Liver (tissue), 9 donors: ENCODE measurements around the gene ARRDC5. TPM values are rescaled to one million over a fixed set of nuclear protein-coding genes. Genes with fewer than 3 reads are reported as not detected.
"Not testable (repeated sequence)": the region's sequence is repeated elsewhere in the genome, so short reads cannot be mapped to it uniquely, and the experiment has no call there.

Experiments used
- DNase-seq: peaks from one replicate; pipeline ENCODE4 v3.0.0-alpha.2; 2017; ENCODE audit warnings: low spot score
- H3K27ac ChIP-seq, 2 donors: one replicate each; pipeline ENCODE4 v1.7.0; 2013; ENCODE audit warnings: inconsistent platforms in 2 of 2, low read length in 2 of 2, control low read depth in 1 of 2, low read depth in 1 of 2, mild to moderate bottlenecking in 1 of 2
- H3K27me3 ChIP-seq, 4 donors: one replicate each; pipeline versions ENCODE4 v1.6.1 to v1.7.0; 2013; ENCODE audit warnings: low read length in 3 of 4, inconsistent platforms in 1 of 4, mild to moderate bottlenecking in 1 of 4, moderate library complexity in 1 of 4; ENCODE audit not compliant: control insufficient read depth in 4 of 4, insufficient read depth in 4 of 4
- H3K36me3 ChIP-seq, 4 donors: one replicate each; pipeline versions ENCODE4 v1.6.1 to v1.7.0; 2013; ENCODE audit warnings: low read length in 3 of 4, mild to moderate bottlenecking in 3 of 4, low read depth in 1 of 4, moderate library complexity in 1 of 4; ENCODE audit not compliant: control insufficient read depth in 4 of 4, insufficient read depth in 3 of 4
- H3K4me1 ChIP-seq, 4 donors: one replicate each; pipeline versions ENCODE4 v1.6.1 to v1.7.0; 2013; ENCODE audit warnings: low read length in 3 of 4, mild to moderate bottlenecking in 3 of 4, moderate library complexity in 1 of 4; ENCODE audit not compliant: control insufficient read depth in 4 of 4, insufficient read depth in 4 of 4
- H3K4me3 ChIP-seq, 3 donors: one replicate each; pipeline versions ENCODE4 v1.6.1 to v1.7.0; 2013; ENCODE audit warnings: low read length in 3 of 3, control low read depth in 1 of 3, low read depth in 1 of 3, mild to moderate bottlenecking in 1 of 3
- H3K9ac ChIP-seq, 2 donors: one replicate each; pipeline ENCODE4 v1.7.0; 2013; ENCODE audit warnings: low read length in 2 of 2, mild to moderate bottlenecking in 2 of 2, moderate library complexity in 2 of 2, control low read depth in 1 of 2, low read depth in 1 of 2
- H3K9me3 ChIP-seq, 4 donors: one replicate each; pipeline versions ENCODE4 v1.6.1 to v1.7.0; 2013; ENCODE audit warnings: low read length in 3 of 4; ENCODE audit not compliant: control insufficient read depth in 4 of 4
- GABPA ChIP-seq, 2 donors: IDR thresholded peaks in 1 of 2; conservative IDR thresholded peaks in 1 of 2; 2 replicates each; pipeline ENCODE4 v1.6.1; 2016; ENCODE audit warnings: antibody characterized with exemption in 2 of 2, mild to moderate bottlenecking in 1 of 2, moderate library complexity in 1 of 2
- JUND ChIP-seq, 2 donors: IDR thresholded peaks; 2 replicates each; pipeline ENCODE4 v1.6.1; 2016; ENCODE audit warnings: antibody characterized with exemption in 2 of 2
- MAX ChIP-seq: IDR thresholded peaks from 2 replicates; pipeline ENCODE4 v1.6.1; 2016; ENCODE audit warnings: antibody characterized with exemption
- REST ChIP-seq: IDR thresholded peaks from 2 replicates; pipeline ENCODE4 v1.6.1; 2016; ENCODE audit warnings: antibody characterized with exemption, mild to moderate bottlenecking
- SP1 ChIP-seq: IDR thresholded peaks from 2 replicates; pipeline ENCODE4 v1.6.1; 2018; ENCODE audit warnings: antibody characterized with exemption, mild to moderate bottlenecking
- YY1 ChIP-seq: IDR thresholded peaks from 2 replicates; pipeline ENCODE4 v1.6.1; 2016; ENCODE audit warnings: antibody characterized with exemption, mild to moderate bottlenecking
- ZBTB33 ChIP-seq: IDR thresholded peaks from 2 replicates; pipeline ENCODE4 v1.6.1; 2016; ENCODE audit warnings: antibody characterized with exemption
- WGBS: extraction: QIAGEN DNeasy Blood & Tissue Kit; methylation state at CpG from one replicate; pipeline ENCODE4 v1.1.7; 2013; 5-methylcytosine and 5-hydroxymethylcytosine counted together
- polyA plus RNA-seq, 2 donors: library from polyadenylated mRNA; stranded (reverse) in 1 of 2; unstranded in 1 of 2; fragments of 200-250 nt in 1 of 2; fragments of >200 nt in 1 of 2; fragmentation: Nextera tagmentation in 1 of 2; extraction: Ambion mirVana in 1 of 2; gene quantifications; one replicate each; pipeline versions ENCODE4 v1.2.1 to v1.2.3, GENCODE V29; 2013 to 2015
- total RNA-seq, 2 donors: library from RNA; depleted of rRNA; stranded (reverse); fragments of >200 nt; gene quantifications; one replicate each; pipeline ENCODE4 v1.2.3, GENCODE V29; 2014
- donor health status: healthy.
- donor health status: healthy.
- donor health status: healthy.
- donor health status: healthy.
- donor health status: healthy.

Gene ARRDC5
- total and polyA plus RNA-seq, 4 donors, result 0.05 to 0.25 TPM; not detected in 2

GRCh38 chr19:4889034-4889815, 13.5 kb downstream of the ARRDC5 start (continued):
- TF ChIP-seq REST, result no peak
- no peak for TF ChIP-seq SP1
- TF ChIP-seq YY1, result no peak
- TF ChIP-seq MAX, result no peak
- TF ChIP-seq ZBTB33, result no peak
- TF ChIP-seq JUND (IDR thresholded peaks at IDR 0.05), result no peak
- no peak for TF ChIP-seq GABPA (IDR thresholded peaks at IDR 0.05 in 1 of 2, conservative IDR thresholded peaks at IDR 0.05 in 1 of 2)

GRCh38 chr19:4887803-4888202, 14.9 kb downstream of the ARRDC5 start:
- H3K27ac ChIP-seq, H3K4me3 ChIP-seq, H3K27me3 ChIP-seq, H3K4me1 ChIP-seq, DNase-seq, H3K9ac ChIP-seq, H3K36me3 ChIP-seq, H3K9me3 ChIP-seq: not testable (repeated sequence)
- WGBS, result 74% methylated on average over 6 of the region's 6 CpGs

GRCh38 chr19:4884993-4885392, 17.7 kb downstream of the ARRDC5 start:
- not testable (repeated sequence) for H3K9ac ChIP-seq, H3K27me3 ChIP-seq, DNase-seq, H3K9me3 ChIP-seq, H3K4me3 ChIP-seq, H3K4me1 ChIP-seq, H3K36me3 ChIP-seq, H3K27ac ChIP-seq
- 98% methylated on average over 4 of the region's 6 CpGs for WGBS

GRCh38 chr19:4882874-4883273, 19.8 kb downstream of the ARRDC5 start:
- not testable (repeated sequence) for H3K27me3 ChIP-seq, H3K4me3 ChIP-seq, H3K9ac ChIP-seq, H3K27ac ChIP-seq, DNase-seq, H3K4me1 ChIP-seq, H3K36me3 ChIP-seq, H3K9me3 ChIP-seq
- 80% methylated on average over 6 of the region's 6 CpGs for WGBS
